ENCODE results near the gene FBLN1. TPM values are rescaled to one million over a fixed set of nuclear protein-coding genes. Genes with fewer than 3 reads are reported as not detected.

FBLN1 gene
- total RNA-seq, 1 donor from 2014 or later: 307 TPM

DNA sequence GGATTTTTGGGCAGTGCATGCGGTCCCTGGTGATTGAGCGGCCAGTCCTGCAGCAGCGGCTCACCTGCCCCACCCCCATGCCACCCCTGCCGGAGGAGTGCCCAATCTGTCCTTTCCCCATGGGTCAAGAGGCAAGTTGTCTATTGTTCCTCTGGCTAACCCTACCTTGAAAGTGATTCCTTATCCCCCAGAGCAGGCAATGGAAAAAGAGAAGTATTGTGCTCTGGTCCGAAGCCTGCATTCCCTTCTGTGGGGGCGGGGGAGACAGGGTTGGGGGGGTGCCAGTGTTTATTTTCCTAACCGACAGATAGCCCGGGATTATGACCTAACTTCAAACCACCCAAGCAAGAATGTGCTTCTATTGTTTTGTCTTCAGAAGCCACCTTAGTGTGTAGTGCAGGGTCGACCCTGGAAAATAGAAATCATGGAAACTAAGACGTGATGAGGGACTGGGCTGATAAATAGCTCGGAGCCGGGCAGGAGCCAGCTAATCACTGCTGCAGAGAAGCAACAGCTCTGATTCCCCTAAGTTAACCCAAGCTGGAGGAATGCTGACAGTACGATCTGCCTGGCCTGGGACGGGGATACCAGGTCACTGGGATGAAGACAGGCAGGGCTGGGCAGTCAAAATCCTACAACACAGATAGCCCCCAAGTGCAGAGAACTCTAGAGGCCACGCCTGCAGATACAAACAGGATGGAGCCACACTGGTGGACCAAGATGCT lies 130.3 kb downstream of the FBLN1 start:
- TF ChIP-seq, protein P1, sequence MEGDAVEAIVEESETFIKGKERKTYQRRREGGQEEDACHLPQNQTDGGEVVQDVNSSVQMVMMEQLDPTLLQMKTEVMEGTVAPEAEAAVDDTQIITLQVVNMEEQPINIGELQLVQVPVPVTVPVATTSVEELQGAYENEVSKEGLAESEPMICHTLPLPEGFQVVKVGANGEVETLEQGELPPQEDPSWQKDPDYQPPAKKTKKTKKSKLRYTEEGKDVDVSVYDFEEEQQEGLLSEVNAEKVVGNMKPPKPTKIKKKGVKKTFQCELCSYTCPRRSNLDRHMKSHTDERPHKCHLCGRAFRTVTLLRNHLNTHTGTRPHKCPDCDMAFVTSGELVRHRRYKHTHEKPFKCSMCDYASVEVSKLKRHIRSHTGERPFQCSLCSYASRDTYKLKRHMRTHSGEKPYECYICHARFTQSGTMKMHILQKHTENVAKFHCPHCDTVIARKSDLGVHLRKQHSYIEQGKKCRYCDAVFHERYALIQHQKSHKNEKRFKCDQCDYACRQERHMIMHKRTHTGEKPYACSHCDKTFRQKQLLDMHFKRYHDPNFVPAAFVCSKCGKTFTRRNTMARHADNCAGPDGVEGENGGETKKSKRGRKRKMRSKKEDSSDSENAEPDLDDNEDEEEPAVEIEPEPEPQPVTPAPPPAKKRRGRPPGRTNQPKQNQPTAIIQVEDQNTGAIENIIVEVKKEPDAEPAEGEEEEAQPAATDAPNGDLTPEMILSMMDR (IDR thresholded peaks at IDR 0.05): no peak
- Histone ChIP-seq H3K4me3 (no peak overlapping the region), H3K27me3 (ENCODE audit: low read depth) (peaks cover 12% of the 10 kb centered on the region), H3K36me3 (no peaks in the 10 kb centered on the region), H3K9me3 (no peaks in the 10 kb centered on the region), H3K27ac (no peak overlapping the region), H3K4me1 (no peaks in the 10 kb centered on the region)
- no peak for ATAC-seq
- intact Hi-C loops (cut with DNase I): no loop called here
- DNase-seq: no peak

DNA sequence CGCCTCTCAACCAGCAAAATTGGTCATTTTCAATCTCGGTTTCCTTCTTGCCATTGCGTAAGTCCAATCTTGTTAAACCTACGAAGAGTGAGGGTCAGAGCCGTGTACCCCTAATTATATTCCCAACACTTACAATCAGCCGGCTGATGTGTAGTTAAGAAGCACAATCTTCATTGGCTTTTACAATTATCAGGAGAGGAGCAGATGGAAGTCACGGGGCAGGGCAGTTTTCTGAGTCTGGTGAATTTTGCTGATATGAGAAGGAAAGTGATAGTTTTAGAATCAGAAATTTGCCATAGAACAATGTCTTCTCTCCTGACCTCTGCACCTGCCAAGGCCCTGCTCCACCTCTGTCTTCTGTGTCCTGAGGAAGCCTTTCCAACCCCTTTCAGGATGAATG lies 134.0 kb downstream of the FBLN1 start:
- intact Hi-C loops (cut with DNase I): no loop called here
- DNase-seq: no peak
- H3K4me1 ChIP-seq: peaks cover 17% of the 10 kb centered on the region

DNA sequence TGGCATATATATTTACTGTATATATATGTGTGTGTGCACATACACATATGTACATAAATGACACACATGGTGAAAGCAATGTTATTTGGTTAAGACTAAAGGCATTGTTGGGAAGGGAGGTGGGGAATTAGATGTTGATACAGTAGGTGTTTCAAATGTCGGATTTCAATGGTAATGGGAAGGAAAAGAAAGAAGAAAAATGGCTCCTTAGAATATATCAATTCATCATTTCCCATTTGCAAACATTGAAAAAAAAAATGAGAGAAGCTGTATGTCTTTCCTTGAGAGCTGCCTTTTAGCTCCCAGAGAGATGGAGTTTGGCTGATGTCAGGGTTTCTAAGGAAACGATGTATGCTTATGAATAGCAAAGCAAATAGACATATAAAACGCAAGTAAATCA lies 135.5 kb downstream of the FBLN1 start:
- no peak for ATAC-seq
- intact Hi-C loops (cut with DNase I): no loop called here
- peaks cover 18% of the 10 kb centered on the region for H3K27me3 ChIP-seq (ENCODE audit: low read depth)

More for the DNA sequence above, 134.0 kb downstream of the FBLN1 start:
- no peak overlapping the region for H3K27ac ChIP-seq
- H3K27me3 ChIP-seq (ENCODE audit: low read depth): peaks cover 16% of the 10 kb centered on the region
- TF ChIP-seq, protein P1 (IDR thresholded peaks at IDR 0.05): no peak
- H3K9me3 ChIP-seq: no peaks in the 10 kb centered on the region
- ATAC-seq: no peak
- H3K36me3 ChIP-seq: no peaks in the 10 kb centered on the region
- no peak overlapping the region for H3K4me3 ChIP-seq

DNA sequence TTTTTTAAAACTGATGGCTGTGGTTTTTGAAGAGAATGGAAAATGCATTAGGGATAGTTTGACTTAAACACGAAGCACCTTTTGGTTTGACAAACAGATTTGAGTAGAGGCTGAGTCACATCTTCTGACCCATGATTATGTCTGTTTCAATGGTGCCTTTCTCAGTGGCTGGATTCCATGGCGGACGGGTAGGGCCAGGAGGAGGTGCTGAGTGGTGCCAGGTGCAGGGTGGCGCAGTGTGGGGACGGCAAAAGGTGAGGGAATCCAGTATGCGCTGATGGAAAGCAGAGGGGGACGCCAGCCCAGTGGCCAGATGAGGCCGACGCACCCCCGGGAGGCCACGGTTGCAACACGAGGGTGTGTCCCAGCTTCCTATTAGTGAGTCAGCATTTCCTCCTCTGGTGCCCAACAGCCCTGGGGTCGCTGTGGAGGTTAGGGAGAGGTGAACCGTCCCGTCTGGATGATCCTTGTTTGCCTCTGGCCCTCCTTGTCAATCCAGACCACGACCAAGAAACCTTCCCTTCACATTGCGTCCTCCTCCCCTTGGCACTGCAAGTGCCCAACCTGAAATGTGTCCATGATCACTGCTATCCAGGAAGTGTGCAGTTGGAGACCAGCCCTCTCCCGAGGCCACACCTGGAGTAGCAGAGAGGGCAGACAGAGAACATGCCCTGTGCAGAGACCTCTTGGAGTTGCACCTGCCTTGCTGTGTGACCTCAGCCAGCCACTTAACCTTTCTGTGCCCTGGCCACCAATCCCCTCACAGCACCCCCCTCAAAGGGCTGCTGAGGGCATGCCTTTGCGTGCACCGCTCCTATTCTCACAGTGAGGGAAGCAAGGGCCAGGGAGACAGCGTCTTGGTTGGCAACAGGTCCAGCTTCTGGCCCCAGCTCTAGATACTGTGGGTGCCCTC lies 136.4 kb downstream of the FBLN1 start:
- no peaks in the 10 kb centered on the region for H3K36me3 ChIP-seq
- peak; percentile 82 to 83 for ATAC-seq
- H3K27me3 ChIP-seq (ENCODE audit: low read depth): peaks cover 18% of the 10 kb centered on the region
- H3K9me3 ChIP-seq: no peaks in the 10 kb centered on the region
- peaks cover 17% of the 10 kb centered on the region for H3K4me1 ChIP-seq
- TF ChIP-seq, protein P1 (IDR thresholded peaks at IDR 0.05): no peak
- no peak overlapping the region for H3K4me3 ChIP-seq
- peak overlapping the region; percentile 14 for H3K27ac ChIP-seq
- intact Hi-C loops (cut with DNase I): no loop called here
- DNase-seq: peak; percentile 75

More for the DNA sequence above, 135.5 kb downstream of the FBLN1 start:
- H3K4me1 ChIP-seq: peaks cover 17% of the 10 kb centered on the region
- H3K27ac ChIP-seq: peak overlapping the region; percentile 14
- no peaks in the 10 kb centered on the region for H3K9me3 ChIP-seq
- DNase-seq: no peak
- H3K4me3 ChIP-seq: no peak overlapping the region
- no peaks in the 10 kb centered on the region for H3K36me3 ChIP-seq
- TF ChIP-seq, protein P1 (IDR thresholded peaks at IDR 0.05): no peak

DNA sequence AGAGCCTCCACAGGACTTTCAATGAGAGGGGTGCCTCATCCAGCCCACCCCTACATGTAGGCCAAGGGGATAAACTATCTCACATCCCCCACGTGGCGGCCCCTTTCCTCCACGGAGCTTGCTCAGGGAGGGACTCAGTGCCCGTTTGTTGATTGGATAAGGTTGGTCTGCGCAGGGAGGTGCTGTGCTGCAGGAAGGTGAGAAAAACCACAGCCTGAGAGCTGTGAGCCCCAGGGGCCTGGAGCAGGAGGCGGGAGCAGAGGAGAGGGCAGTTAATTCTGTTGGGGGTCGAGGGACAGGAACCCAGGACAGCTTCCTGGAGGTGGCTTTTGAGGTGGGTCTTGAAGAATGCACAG lies 137.0 kb downstream of the FBLN1 start:
- Histone ChIP-seq H3K27me3 (ENCODE audit: low read depth) (peaks cover 20% of the 10 kb centered on the region), H3K4me1 (peaks cover 17% of the 10 kb centered on the region), H3K27ac (no peak overlapping the region), H3K36me3 (no peaks in the 10 kb centered on the region), H3K9me3 (no peaks in the 10 kb centered on the region), H3K4me3 (no peak overlapping the region)
- DNase-seq (no peak), ATAC-seq (no peak)
- TF ChIP-seq, protein P1 (IDR thresholded peaks at IDR 0.05): no peak
- intact Hi-C loops (cut with DNase I): no loop called here
